ENCODE results near the gene KIRREL2. TPM values are rescaled to one million over a fixed set of nuclear protein-coding genes. Genes with fewer than 3 reads are reported as not detected.

KIRREL2 gene
- total RNA-seq, 2 donors from 2014 or later = 0.51 TPM; not detected in 1

GRCh38 chr19:35870798-35871197 lies 14.1 kb downstream of the KIRREL2 start:
- H3K4me3 ChIP-seq = no peak overlapping the region
- TF ChIP-seq, protein P1, sequence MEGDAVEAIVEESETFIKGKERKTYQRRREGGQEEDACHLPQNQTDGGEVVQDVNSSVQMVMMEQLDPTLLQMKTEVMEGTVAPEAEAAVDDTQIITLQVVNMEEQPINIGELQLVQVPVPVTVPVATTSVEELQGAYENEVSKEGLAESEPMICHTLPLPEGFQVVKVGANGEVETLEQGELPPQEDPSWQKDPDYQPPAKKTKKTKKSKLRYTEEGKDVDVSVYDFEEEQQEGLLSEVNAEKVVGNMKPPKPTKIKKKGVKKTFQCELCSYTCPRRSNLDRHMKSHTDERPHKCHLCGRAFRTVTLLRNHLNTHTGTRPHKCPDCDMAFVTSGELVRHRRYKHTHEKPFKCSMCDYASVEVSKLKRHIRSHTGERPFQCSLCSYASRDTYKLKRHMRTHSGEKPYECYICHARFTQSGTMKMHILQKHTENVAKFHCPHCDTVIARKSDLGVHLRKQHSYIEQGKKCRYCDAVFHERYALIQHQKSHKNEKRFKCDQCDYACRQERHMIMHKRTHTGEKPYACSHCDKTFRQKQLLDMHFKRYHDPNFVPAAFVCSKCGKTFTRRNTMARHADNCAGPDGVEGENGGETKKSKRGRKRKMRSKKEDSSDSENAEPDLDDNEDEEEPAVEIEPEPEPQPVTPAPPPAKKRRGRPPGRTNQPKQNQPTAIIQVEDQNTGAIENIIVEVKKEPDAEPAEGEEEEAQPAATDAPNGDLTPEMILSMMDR (IDR thresholded peaks at IDR 0.05) = no peak
- no peak overlapping the region for H3K27ac ChIP-seq
- no peak for DNase-seq (ENCODE audit: low spot score)
- H3K27me3 ChIP-seq = no peaks in the 10 kb centered on the region
- no peaks in the 10 kb centered on the region for H3K36me3 ChIP-seq
- H3K4me1 ChIP-seq = peaks cover 0 to 26% of the 10 kb centered on the region in 2 donors
- no peaks in the 10 kb centered on the region for H3K9me3 ChIP-seq

DNA sequence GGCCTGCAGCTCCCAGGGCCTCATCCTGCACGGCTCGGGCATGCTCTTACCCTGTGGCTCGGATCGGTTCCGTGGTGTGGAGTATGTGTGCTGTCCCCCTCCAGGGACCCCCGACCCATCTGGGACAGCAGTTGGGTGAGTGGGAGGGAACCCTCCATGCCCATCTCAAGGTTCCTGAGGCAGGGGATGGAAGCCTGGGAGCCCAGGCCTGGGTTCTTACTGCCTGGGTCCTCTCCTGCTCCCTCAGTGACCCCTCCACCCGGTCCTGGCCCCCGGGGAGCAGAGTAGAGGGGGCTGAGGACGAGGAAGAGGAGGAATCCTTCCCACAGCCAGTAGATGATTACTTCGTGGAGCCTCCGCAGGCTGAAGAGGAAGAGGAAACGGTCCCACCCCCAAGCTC lies 14.9 kb downstream of the KIRREL2 start:
- peaks cover 0 to 26% of the 10 kb centered on the region in 2 donors for H3K4me1 ChIP-seq
- no peaks in the 10 kb centered on the region for H3K9me3 ChIP-seq
- TF ChIP-seq, protein P1 (IDR thresholded peaks at IDR 0.05) = no peak
- no peak for DNase-seq (ENCODE audit: low spot score)
- H3K4me3 ChIP-seq = no peak overlapping the region
- no peaks in the 10 kb centered on the region for H3K36me3 ChIP-seq
- H3K27me3 ChIP-seq = no peaks in the 10 kb centered on the region
- no peak overlapping the region for H3K27ac ChIP-seq

DNA sequence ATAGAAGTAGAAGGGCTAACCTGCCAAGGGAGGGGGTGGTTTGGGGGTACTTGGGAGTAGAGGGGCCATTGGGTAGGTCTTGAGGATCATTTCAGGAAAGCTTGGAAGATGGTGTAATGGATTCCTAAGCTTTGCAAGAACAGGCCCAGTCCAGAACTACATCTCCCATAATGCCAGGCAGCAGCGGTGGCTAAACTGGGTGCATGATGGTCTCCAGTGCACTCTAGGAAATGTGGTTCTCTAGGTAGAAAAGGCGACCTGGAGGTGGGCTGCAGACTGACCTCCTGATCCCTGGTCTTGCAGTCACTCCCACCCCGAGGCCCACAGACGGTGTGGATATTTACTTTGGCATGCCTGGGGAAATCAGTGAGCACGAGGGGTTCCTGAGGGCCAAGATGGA lies 15.5 kb downstream of the KIRREL2 start:
- TF ChIP-seq, protein P1 (IDR thresholded peaks at IDR 0.05) = no peak
- H3K4me1 ChIP-seq = peaks cover 0 to 26% of the 10 kb centered on the region in 2 donors
- H3K4me3 ChIP-seq = no peak overlapping the region
- H3K9me3 ChIP-seq = no peaks in the 10 kb centered on the region
- no peak for DNase-seq (ENCODE audit: low spot score)
- H3K36me3 ChIP-seq = no peaks in the 10 kb centered on the region
- no peak overlapping the region for H3K27ac ChIP-seq
- H3K27me3 ChIP-seq = no peaks in the 10 kb centered on the region

DNA sequence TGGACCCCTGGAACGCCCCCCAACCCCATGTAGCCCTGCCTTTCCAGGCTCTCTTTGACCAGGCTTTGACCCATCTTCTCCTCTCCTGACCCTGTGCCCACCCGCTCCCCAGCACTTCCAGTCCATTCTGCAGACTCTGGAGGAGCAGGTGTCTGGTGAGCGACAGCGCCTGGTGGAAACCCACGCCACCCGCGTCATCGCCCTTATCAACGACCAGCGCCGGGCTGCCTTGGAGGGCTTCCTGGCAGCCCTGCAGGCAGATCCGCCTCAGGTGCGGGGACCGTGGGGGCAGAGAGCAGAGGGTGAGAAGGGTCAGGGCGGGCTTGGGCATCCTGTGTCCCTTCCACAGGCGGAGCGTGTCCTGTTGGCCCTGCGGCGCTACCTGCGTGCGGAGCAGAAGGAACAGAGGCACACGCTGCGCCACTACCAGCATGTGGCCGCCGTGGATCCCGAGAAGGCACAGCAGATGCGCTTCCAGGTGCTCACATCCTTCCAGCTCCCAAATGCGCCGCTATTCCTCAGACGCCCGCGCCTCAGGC lies 17.8 kb downstream of the KIRREL2 start:
- Histone ChIP-seq H3K4me1 (peaks cover 0 to 14% of the 10 kb centered on the region in 2 donors), H3K4me3 (no peak overlapping the region), H3K9me3 (no peaks in the 10 kb centered on the region), H3K27me3 (no peaks in the 10 kb centered on the region), H3K27ac (no peak overlapping the region), H3K36me3 (no peaks in the 10 kb centered on the region)
- TF ChIP-seq, protein P1 (IDR thresholded peaks at IDR 0.05) = no peak
- DNase-seq (ENCODE audit: low spot score) = no peak

DNA sequence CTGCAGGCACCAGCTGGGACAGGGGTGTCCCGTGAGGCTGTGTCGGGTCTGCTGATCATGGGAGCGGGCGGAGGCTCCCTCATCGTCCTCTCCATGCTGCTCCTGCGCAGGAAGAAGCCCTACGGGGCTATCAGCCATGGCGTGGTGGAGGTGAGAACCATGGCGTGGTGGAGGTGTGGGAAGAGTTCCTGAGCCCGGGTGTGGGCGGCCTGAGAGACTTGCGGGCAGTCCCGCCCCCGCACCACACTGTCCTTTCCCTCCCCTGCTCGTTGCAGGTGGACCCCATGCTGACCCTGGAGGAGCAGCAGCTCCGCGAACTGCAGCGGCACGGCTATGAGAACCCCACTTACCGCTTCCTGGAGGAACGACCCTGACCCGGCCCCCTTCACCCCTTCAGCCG lies 22.4 kb downstream of the KIRREL2 start:
- no peaks in the 10 kb centered on the region for H3K36me3 ChIP-seq
- H3K9me3 ChIP-seq = no peaks in the 10 kb centered on the region
- no peak for DNase-seq (ENCODE audit: low spot score)
- TF ChIP-seq, protein P1 (IDR thresholded peaks at IDR 0.05) = no peak
- H3K4me1 ChIP-seq = peaks cover 0 to 7% of the 10 kb centered on the region in 2 donors
- H3K4me3 ChIP-seq = no peak overlapping the region
- no peak overlapping the region for H3K27ac ChIP-seq
- no peaks in the 10 kb centered on the region for H3K27me3 ChIP-seq

GRCh38 chr19:35879770-35880317 lies 23.1 kb downstream of the KIRREL2 start:
- H3K4me1 ChIP-seq = peaks cover 0 to 7% of the 10 kb centered on the region in 2 donors
- TF ChIP-seq, protein P1 (IDR thresholded peaks at IDR 0.05) = no peak
- H3K36me3 ChIP-seq = no peaks in the 10 kb centered on the region
- no peak overlapping the region for H3K27ac ChIP-seq
- peak; percentile 86 for DNase-seq (ENCODE audit: low spot score)
- H3K4me3 ChIP-seq = no peak overlapping the region
- no peaks in the 10 kb centered on the region for H3K27me3 ChIP-seq
- no peaks in the 10 kb centered on the region for H3K9me3 ChIP-seq

Measured in right atrium auricular region (tissue), 2 donors.